D721Med (cell line): ENCODE data around the gene KNL1.

ENCODE experiments used
- DNase-seq: peaks from one replicate; pipeline ENCODE4 v3.0.0; 2011; ENCODE audit warnings: low spot score; ENCODE audit not compliant: insufficient read length
- FAIRE-seq: peaks from 2 replicates; lab custom pipeline; 2011; peaks lifted over from hg19 to GRCh38; lab: Jason Lieb, UNC
- TF ChIP-seq, protein P1 (sequence below): IDR thresholded peaks from 2 replicates; pipeline ENCODE4 v1.5.1; 2012; ENCODE audit warnings: mild to moderate bottlenecking, control low read depth; ENCODE audit not compliant: insufficient read depth; ENCODE audit errors: missing control alignments

KNL1 gene

DNA sequence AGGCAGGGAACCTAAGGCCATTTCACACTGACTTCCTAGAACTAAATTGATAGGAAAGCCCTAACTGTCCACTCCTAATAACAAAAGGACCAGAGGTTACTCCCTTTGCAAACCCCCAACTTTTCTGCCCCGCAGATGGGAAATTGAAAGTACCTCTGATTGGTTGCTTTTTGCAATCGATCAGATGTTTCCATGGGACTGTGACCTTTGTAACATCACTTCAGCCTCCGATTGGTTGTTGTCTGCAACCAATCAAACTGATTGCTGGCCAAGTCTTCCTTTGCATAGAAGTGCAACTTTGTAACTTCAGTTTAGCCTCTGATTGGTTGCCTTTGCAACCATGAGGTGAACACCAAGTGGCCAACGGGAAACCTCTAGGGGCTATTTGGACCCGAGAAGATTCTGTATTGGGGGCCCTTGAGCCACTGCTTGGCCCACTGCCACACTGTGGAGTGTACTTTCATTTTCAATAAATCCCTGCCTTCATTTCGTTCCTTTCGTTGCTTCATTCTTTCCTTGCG, 11.3 kb upstream of the KNL1 start:
- FAIRE-seq (no peak), DNase-seq (no peak)
- TF ChIP-seq, protein P1, sequence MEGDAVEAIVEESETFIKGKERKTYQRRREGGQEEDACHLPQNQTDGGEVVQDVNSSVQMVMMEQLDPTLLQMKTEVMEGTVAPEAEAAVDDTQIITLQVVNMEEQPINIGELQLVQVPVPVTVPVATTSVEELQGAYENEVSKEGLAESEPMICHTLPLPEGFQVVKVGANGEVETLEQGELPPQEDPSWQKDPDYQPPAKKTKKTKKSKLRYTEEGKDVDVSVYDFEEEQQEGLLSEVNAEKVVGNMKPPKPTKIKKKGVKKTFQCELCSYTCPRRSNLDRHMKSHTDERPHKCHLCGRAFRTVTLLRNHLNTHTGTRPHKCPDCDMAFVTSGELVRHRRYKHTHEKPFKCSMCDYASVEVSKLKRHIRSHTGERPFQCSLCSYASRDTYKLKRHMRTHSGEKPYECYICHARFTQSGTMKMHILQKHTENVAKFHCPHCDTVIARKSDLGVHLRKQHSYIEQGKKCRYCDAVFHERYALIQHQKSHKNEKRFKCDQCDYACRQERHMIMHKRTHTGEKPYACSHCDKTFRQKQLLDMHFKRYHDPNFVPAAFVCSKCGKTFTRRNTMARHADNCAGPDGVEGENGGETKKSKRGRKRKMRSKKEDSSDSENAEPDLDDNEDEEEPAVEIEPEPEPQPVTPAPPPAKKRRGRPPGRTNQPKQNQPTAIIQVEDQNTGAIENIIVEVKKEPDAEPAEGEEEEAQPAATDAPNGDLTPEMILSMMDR = no peak

DNA sequence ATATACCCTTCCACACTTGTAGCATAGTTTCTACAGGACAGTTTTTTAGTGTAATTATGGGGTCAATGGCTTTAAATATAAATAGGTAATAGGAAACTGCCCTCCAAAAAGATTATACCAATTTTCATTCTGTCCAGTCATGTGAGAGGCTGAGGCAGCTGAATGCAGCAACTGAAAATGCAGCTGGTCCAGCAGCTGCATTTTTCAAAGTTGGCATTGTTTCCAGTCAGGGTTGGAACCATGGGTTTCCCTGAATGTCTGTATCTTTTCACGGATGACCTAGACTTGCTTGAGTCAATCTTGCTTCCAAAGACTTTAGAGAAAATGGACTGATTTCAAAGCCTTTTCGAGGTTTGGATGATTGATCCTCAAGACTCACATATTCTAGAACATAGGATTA, 9.9 kb upstream of the KNL1 start:
- TF ChIP-seq, protein P1 = no peak
- no peak for FAIRE-seq
- DNase-seq = no peak

DNA sequence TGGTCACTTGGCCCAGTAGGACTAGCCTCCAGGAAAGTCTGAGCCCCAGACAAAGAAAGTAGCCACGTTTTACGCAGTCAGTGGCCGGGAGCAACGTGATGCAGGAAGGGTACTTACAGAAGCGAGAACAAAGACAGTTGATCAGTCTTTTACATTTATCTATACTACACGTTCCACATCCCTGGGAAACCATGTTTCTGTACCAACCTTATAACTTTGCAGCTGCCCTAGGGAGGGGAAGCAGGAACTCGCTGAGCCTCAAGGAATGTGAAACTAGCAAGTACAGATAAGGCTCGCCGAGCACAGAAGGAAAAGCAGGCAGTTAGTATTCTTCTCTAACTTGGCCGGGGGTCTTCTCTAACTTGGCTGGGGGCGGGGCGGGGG, 3.4 kb upstream of the KNL1 start:
- TF ChIP-seq, protein P1 = no peak
- no peak for FAIRE-seq
- DNase-seq = no peak

DNA sequence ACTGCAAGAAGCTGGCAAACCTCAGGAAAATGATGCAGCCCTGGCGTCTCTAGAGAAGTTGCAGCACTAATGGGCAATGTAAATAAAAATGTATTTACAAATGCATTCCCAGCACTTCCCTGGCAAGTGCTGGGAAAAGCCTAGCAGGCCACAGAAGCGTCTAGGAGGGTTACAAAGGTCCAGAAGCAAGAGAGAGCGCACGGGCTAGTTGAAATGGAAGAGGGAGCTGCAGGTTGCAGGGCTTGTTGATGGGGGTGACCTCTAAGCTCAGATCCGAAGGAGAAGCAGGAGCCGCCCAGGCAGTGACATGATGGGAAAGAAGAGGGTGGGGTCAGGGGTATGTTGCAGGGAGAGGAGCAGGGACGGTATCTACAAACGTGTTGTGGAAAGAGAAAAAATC, 2.7 kb upstream of the KNL1 start:
- DNase-seq = no peak
- TF ChIP-seq, protein P1 = no peak
- FAIRE-seq = no peak

DNA sequence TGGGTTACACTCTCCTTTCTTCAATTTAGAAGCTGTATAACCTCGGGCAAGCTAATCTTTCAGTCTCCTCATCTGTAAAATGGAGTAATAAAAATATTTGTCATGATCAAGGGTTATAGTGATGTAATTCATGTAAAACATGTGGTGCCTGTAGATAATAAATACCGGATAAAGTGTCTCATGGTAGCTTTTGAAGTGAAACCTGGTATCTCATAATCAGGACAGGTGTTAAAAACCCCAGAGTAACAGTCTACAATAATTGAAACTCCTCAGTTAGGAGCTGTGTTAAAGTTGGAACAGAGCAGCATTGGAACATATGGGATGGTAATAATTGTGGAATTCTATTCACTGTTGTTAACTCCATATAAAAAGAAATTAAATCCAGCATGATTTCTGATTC, 884 bp upstream of the KNL1 start:
- TF ChIP-seq, protein P1 = no peak
- DNase-seq = no peak
- FAIRE-seq = no peak

DNA sequence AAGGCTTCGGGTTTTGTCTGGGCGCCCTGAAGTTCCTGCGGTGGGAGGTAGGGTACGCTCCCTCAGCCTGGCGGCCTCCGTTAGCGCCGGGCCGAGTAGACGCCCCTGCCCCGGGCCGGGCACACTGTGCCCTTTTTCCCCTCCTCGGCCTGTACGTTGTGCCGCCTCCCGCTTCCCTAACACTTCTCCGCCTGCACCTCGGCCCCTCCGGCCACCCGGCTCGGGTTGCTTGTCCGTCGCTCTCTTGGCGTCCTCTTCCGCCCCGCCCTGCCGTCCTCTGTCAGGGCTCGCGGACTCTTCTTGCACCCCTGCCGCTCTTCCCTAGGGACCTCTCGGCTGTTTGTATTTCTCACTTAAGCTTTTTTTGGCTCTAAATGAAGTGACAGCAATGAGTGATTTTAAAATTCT, 384 bp downstream of the KNL1 start:
- DNase-seq (no peak), FAIRE-seq (no peak)
- TF ChIP-seq, protein P1 = no peak

DNA sequence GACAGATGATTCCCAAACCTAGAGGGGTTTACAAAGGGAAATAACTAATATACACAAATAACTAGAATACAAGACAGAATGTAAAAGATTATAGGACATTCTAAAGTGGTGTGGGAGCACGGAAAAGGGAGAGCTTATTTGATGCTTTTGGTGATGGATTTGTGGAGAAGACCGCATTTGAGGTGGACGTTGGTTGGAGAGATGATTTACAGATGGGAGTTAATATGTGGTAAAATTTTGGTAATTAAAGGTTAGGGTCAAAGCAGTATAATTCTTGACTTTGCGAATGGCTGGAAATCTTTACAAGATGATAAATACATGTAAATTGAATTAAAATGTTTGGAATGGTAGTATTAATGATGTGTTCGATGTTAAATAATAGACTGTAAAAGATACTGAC, 1.2 kb downstream of the KNL1 start:
- no peak for FAIRE-seq
- no peak for DNase-seq
- TF ChIP-seq, protein P1 = no peak
